ENCODE measurements around the gene OPN3. TPM values are rescaled to one million over a fixed set of nuclear protein-coding genes. Genes with fewer than 3 reads are reported as not detected.
A peak's percentile ranks its signal among the peaks of the same experiment; 100 is the strongest.

The OPN3 gene
- total RNA-seq, 1 experiment from 2014 or later = 45.6 TPM

GRCh38 chr1:241648159-241648558, 8.0 kb upstream of the OPN3 start:
- no peak for TF ChIP-seq CTCF (IDR thresholded peaks at IDR 0.05; ENCODE audit: unreplicated experiment)
- Mint-ChIP-seq H3K9me3 (ENCODE audit: unreplicated experiment) (peaks cover 12% of the 10 kb centered on the region), H3K4me3 (ENCODE audit: unreplicated experiment) (no peak overlapping the region), H3K27me3 (ENCODE audit: insufficient read depth, unreplicated experiment) (no peaks in the 10 kb centered on the region), H3K27ac (ENCODE audit: low read depth, unreplicated experiment) (no peak overlapping the region), H3K36me3 (ENCODE audit: insufficient read depth, unreplicated experiment) (peaks cover 6% of the 10 kb centered on the region), H3K4me1 (ENCODE audit: insufficient read depth, unreplicated experiment) (peaks cover 10% of the 10 kb centered on the region)
- no TSS peak for BruUV-seq (replicated peaks)
- ChIA-PET CTCF (interaction anchor here (1.1 to 1.7 kb wide), 5 partner anchors 12 to 195 kb away, joined by 3 to 4 read pairs (median 4); no protein-coding TSS in a partner anchor), POLR2A (interaction anchor here (1.0 to 2.5 kb wide), 6 partner anchors 11 to 69 kb away, joined by 3 to 19 read pairs (median 3); no protein-coding TSS in a partner anchor)
- DNase-seq (ENCODE audit: unreplicated experiment) = no peak
- intact Hi-C loops (cut with micrococcal nuclease) = no loop called here

DNA sequence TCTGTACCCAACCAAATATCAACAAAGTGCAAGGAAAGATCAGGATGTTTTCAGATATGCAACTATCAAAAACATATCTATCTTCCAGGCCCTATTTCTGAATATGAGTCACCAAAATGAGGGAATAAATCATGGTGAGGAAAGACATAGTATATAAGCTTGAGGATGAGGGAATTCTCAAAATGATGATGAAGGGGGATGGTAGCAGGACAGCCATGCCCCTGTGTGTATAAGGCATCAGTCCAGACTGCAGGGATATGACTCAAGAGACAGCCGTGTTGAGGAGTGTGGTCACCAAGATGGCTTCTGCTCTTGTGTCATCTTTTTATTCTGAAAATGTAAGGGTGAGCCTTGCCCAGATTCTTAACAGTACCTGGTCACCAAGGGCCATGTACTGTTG, 7.5 kb upstream of the OPN3 start:
- peak; percentile 76 for DNase-seq (ENCODE audit: unreplicated experiment)
- intact Hi-C loops (cut with micrococcal nuclease) = no loop called here
- POLR2A ChIA-PET = interaction anchor here (0.6 to 2.5 kb wide), 8 partner anchors 10 to 685 kb away, joined by 3 to 19 read pairs (median 4); no protein-coding TSS in a partner anchor
- Mint-ChIP-seq H3K27me3 (ENCODE audit: insufficient read depth, unreplicated experiment) (no peaks in the 10 kb centered on the region), H3K4me3 (ENCODE audit: unreplicated experiment) (no peak overlapping the region), H3K36me3 (ENCODE audit: insufficient read depth, unreplicated experiment) (peaks cover 6% of the 10 kb centered on the region), H3K27ac (ENCODE audit: low read depth, unreplicated experiment) (no peak overlapping the region), H3K4me1 (ENCODE audit: insufficient read depth, unreplicated experiment) (peaks cover 11% of the 10 kb centered on the region), H3K9me3 (ENCODE audit: unreplicated experiment) (peaks cover 12% of the 10 kb centered on the region)
- BruUV-seq (replicated peaks) = no TSS peak
- CTCF ChIA-PET = interaction anchor here (0.6 to 1.7 kb wide), 8 partner anchors 10 to 1045 kb away, joined by 3 to 4 read pairs (median 4); no protein-coding TSS in a partner anchor
- TF ChIP-seq CTCF (IDR thresholded peaks at IDR 0.05; ENCODE audit: unreplicated experiment) = no peak

DNA sequence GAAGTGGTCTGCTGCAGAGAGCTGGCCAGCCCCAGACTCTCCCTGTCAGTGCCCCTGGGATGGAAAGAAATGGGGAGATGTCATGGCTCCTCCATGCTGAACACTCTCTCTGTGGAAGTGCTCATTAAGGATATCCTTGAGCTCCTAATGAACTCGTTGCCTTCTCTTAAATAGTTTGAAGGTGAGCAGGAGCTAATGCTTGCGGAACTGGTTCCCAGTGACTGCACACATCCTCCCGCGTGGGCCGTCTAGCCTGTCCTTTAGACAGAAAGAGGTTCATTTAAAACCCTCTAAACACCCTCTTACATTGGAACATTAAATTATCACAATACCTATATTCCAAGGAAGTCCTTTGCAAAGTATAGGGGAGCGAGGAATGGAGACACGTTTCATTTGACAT, 6.0 kb upstream of the OPN3 start:
- Mint-ChIP-seq H3K27ac (ENCODE audit: low read depth, unreplicated experiment) (no peak overlapping the region), H3K4me3 (ENCODE audit: unreplicated experiment) (no peak overlapping the region), H3K4me1 (ENCODE audit: insufficient read depth, unreplicated experiment) (peaks cover 26% of the 10 kb centered on the region), H3K36me3 (ENCODE audit: insufficient read depth, unreplicated experiment) (peaks cover 16% of the 10 kb centered on the region), H3K9me3 (ENCODE audit: unreplicated experiment) (peaks cover 20% of the 10 kb centered on the region), H3K27me3 (ENCODE audit: insufficient read depth, unreplicated experiment) (no peaks in the 10 kb centered on the region)
- BruUV-seq (replicated peaks) = no TSS peak
- intact Hi-C loops (cut with micrococcal nuclease) = no loop called here
- no peak for TF ChIP-seq CTCF (IDR thresholded peaks at IDR 0.05; ENCODE audit: unreplicated experiment)
- ChIA-PET CTCF (interaction anchor here (0.6 to 1.2 kb wide), 3 partner anchors 21 to 758 kb away, joined by 3 read pairs; no protein-coding TSS in a partner anchor), POLR2A (interaction anchor here (0.6 to 2.5 kb wide), 4 partner anchors 9 to 178 kb away, joined by 3 to 19 read pairs (median 4); no protein-coding TSS in a partner anchor)
- no peak for DNase-seq (ENCODE audit: unreplicated experiment)

DNA sequence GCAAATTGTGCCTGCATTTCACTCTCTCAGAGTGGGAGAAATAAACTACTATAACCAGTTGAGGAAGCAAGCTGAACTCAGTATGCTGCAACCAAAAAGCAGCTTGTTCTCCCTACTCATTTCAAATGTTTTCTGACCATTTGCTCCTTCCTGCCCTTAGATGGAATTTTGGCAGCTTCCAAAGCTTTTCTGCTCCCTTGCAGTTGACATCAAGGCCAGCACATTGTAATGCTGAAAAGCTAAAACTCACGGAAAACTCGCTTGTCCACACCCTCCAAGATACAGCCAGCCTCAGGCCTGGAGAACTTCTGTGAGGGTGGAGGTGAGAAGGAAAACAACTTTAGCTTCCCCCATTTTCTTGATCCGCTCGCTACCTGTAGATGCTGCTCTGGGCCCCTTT, 5.0 kb upstream of the OPN3 start:
- DNase-seq (ENCODE audit: unreplicated experiment) = no peak
- TF ChIP-seq CTCF (IDR thresholded peaks at IDR 0.05; ENCODE audit: unreplicated experiment) = no peak
- ChIA-PET POLR2A (interaction anchor here (1.0 to 5.8 kb wide), 3 partner anchors 10 to 43 kb away, joined by 3 to 151 read pairs (median 5); no protein-coding TSS in a partner anchor), CTCF (interaction anchor here (1.7 kb wide), 1 partner anchor 24 kb away, joined by 6 read pairs; no protein-coding TSS in a partner anchor)
- H3K27ac Mint-ChIP-seq (ENCODE audit: low read depth, unreplicated experiment) = no peak overlapping the region
- H3K36me3 Mint-ChIP-seq (ENCODE audit: insufficient read depth, unreplicated experiment) = peaks cover 13% of the 10 kb centered on the region
- no TSS peak for BruUV-seq (replicated peaks)
- peaks cover 17% of the 10 kb centered on the region for H3K9me3 Mint-ChIP-seq (ENCODE audit: unreplicated experiment)
- intact Hi-C loops (cut with micrococcal nuclease) = no loop called here
- H3K4me3 Mint-ChIP-seq (ENCODE audit: unreplicated experiment) = no peak overlapping the region
- H3K4me1 Mint-ChIP-seq (ENCODE audit: insufficient read depth, unreplicated experiment) = peaks cover 34% of the 10 kb centered on the region
- H3K27me3 Mint-ChIP-seq (ENCODE audit: insufficient read depth, unreplicated experiment) = no peaks in the 10 kb centered on the region

Data from MCF 10A (cell line).